Measurements from ENCODE around the gene SLC24A2. TPM values are rescaled to one million over a fixed set of nuclear protein-coding genes. Genes with fewer than 3 reads are reported as not detected.

The SLC24A2 gene
- total and polyA plus RNA-seq, 2 donors (not counting 3 experiments of a cell fraction or from before 2014, with no cell fraction given) = not detected

- POLR2A ChIA-PET = no interaction called here
- no TSS peak for BruUV-seq (replicated peaks)
- intact Hi-C loops (cut with micrococcal nuclease) = no loop called here
Observed at GRCh38 chr9:19784136-19784535, 4.7 kb downstream of the SLC24A2 start.

More at GRCh38 chr9:19784136-19784535, 4.7 kb downstream of the SLC24A2 start:
- TF ChIP-seq JUN (IDR thresholded peaks at IDR 0.05; ENCODE audit: borderline replicate concordance, insufficient read depth, insufficient read length, low read depth) (no peak), CTCF (IDR thresholded peaks at IDR 0.05; ENCODE audit: extremely low read depth in 1 of 2, insufficient read depth in 1 of 2, low read depth in 1 of 2, low read length in 2 of 2) (no peak), POLR2A (IDR thresholded peaks at IDR 0.05; ENCODE audit: low read depth, low read length) (no peak), EZH2 (IDR thresholded peaks at IDR 0.05; ENCODE audit: borderline replicate concordance, low read depth, low read length, severe bottlenecking) (no peak), MYC (IDR thresholded peaks at IDR 0.05; ENCODE audit: low read depth, low read length) (no peak), POLR2AphosphoS5 (IDR thresholded peaks at IDR 0.05; ENCODE audit: insufficient read depth, low read depth, low read length) (no peak), MAX (IDR thresholded peaks at IDR 0.05; ENCODE audit: insufficient read depth, insufficient read length) (no peak), GATA2 (IDR thresholded peaks at IDR 0.05; ENCODE audit: insufficient read depth, insufficient read length, low read depth, low read length) (no peak), FOS (IDR thresholded peaks at IDR 0.05; ENCODE audit: borderline replicate concordance, insufficient read depth, low read length) (no peak)
- no peak overlapping the region for H3K9ac ChIP-seq (replicated peaks; ENCODE audit: extremely low read depth, insufficient read depth, low read length)
- DNase-seq (ENCODE audit: low read depth, low spot score) (no peak), FAIRE-seq (no peak)
- no peaks in the 10 kb centered on the region for H3K9me3 ChIP-seq (replicated peaks; ENCODE audit: control insufficient read depth, insufficient read depth, low read length)
- no peaks in the 10 kb centered on the region for H3K36me3 ChIP-seq (ENCODE audit: control insufficient read depth in 2 of 2, extremely low read depth in 1 of 2, insufficient read depth in 2 of 2, low read length in 2 of 2)
- no peaks in the 10 kb centered on the region for H3K79me2 ChIP-seq (ENCODE audit: control insufficient read depth, insufficient read depth, low read length)
- no peak overlapping the region for H3K4me2 ChIP-seq (ENCODE audit: insufficient read depth, low read length)
- H2AFZ ChIP-seq (ENCODE audit: low read depth, low read length) = no peak overlapping the region
- CTCF ChIA-PET = no interaction called here
- dilution Hi-C loops (cut with MboI; ENCODE audit: extremely low pct_ligation_motif_present, low sequenced_read_pairs) = no loop called here
- H3K4me3 ChIP-seq (replicated peaks in 1 of 3; ENCODE audit: insufficient read depth in 1 of 3, low read depth in 1 of 3, low read length in 3 of 3) = no peak overlapping the region
- peaks cover 2% of the 10 kb centered on the region for H4K20me1 ChIP-seq (replicated peaks; ENCODE audit: control insufficient read depth, extremely low read depth, insufficient read depth, low read length)
- H3K4me1 ChIP-seq (ENCODE audit: control insufficient read depth, extremely low read depth, insufficient read depth, low read length) = no peaks in the 10 kb centered on the region
- no peaks in the 10 kb centered on the region for H3K9me1 ChIP-seq (replicated peaks; ENCODE audit: control insufficient read depth, extremely low read depth, insufficient read depth, low read length)
- H3K27me3 ChIP-seq (ENCODE audit: control insufficient read depth in 2 of 2, insufficient read depth in 2 of 2, low read length in 2 of 2) = peaks cover 7 to 19% of the 10 kb centered on the region in 2 experiments
- H3K27ac ChIP-seq (ENCODE audit: insufficient read depth, low read depth, low read length) = no peak overlapping the region

Data from endothelial cell of umbilical vein (primary cell).